ENCODE data around the gene ZIM2. TPM values are rescaled to one million over a fixed set of nuclear protein-coding genes. Genes with fewer than 3 reads are reported as not detected.

Gene ZIM2
- total RNA-seq, 1 donor = not detected

DNA sequence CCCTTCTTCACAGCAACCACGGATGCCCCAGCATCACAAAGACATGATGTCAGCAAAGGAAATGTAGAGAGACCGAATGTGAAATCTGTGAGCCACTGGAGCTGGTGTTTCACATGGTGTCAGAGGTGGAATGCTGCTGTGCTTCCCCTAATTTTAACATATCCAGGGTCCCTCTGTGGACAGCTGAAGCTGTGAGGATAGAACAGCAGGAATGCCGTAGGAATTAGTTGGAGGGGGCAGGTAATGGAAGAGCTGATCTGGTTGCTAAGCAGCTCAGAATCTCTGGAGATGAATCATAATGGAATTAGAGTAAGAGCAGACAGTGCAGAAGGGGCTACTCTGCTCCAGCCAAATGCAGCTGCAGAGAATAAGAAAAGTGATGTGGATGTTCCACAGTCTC, 100.0 kb downstream of the ZIM2 start:
- no peak for DNase-seq (ENCODE audit: low read depth)
- H3K4me3 ChIP-seq (ENCODE audit: low read depth, low read length) = no peak overlapping the region

DNA sequence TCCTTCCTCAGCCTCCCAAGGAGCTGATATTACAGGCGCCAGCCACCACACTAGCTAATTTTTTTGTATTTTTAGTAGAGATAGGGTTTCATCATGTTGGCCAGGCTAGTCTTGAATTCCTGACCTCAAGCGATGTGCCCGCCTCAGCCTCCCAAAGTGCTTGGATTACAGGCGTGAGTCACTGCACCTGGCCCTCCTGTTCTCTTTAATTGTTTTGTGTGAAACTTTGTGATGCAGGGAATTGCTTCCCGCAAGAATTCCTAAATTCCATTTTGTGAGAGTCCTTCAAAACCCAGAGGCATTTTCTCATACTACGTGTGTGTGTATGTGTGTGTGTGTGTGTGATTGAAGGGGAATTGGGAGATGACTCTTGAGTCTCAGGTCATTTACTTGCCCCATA, 104.0 kb downstream of the ZIM2 start:
- TF ChIP-seq, protein P1, sequence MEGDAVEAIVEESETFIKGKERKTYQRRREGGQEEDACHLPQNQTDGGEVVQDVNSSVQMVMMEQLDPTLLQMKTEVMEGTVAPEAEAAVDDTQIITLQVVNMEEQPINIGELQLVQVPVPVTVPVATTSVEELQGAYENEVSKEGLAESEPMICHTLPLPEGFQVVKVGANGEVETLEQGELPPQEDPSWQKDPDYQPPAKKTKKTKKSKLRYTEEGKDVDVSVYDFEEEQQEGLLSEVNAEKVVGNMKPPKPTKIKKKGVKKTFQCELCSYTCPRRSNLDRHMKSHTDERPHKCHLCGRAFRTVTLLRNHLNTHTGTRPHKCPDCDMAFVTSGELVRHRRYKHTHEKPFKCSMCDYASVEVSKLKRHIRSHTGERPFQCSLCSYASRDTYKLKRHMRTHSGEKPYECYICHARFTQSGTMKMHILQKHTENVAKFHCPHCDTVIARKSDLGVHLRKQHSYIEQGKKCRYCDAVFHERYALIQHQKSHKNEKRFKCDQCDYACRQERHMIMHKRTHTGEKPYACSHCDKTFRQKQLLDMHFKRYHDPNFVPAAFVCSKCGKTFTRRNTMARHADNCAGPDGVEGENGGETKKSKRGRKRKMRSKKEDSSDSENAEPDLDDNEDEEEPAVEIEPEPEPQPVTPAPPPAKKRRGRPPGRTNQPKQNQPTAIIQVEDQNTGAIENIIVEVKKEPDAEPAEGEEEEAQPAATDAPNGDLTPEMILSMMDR (IDR thresholded peaks at IDR 0.05; ENCODE audit: insufficient read depth, low read length) = no peak
- no peak overlapping the region for H3K4me3 ChIP-seq (ENCODE audit: low read depth, low read length)
- DNase-seq (ENCODE audit: low read depth) = no peak

More for the DNA sequence above, 100.0 kb downstream of the ZIM2 start:
- TF ChIP-seq, protein P1 (IDR thresholded peaks at IDR 0.05; ENCODE audit: insufficient read depth, low read length) = no peak

GRCh38 chr19:56732976-56733375, 107.5 kb downstream of the ZIM2 start:
- TF ChIP-seq, protein P1 (IDR thresholded peaks at IDR 0.05; ENCODE audit: insufficient read depth, low read length) = no peak
- no peak overlapping the region for H3K4me3 ChIP-seq (ENCODE audit: low read depth, low read length)
- no peak for DNase-seq (ENCODE audit: low read depth)

DNA sequence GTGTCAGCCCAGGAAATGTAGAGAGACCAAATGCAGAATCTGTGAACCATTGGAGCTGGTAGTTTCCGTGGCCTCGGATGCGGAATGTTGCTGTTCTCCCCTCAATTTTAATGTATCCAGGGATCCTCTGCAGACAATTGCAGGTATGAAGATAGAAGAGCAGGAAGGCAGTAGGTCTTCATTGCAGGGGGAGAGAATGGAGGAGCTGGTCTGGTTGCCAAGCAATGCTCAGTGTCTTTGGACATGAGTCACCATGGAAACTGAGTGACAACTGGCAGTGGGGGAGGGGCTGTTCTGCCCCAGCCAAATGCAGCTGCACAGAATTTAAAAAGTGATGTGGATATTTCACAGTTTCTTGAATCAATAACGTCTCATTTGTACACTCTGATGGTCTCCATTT, 112.8 kb downstream of the ZIM2 start:
- TF ChIP-seq, protein P1 (IDR thresholded peaks at IDR 0.05; ENCODE audit: insufficient read depth, low read length) = no peak
- H3K4me3 ChIP-seq (ENCODE audit: low read depth, low read length) = no peak overlapping the region
- no peak for DNase-seq (ENCODE audit: low read depth)

DNA sequence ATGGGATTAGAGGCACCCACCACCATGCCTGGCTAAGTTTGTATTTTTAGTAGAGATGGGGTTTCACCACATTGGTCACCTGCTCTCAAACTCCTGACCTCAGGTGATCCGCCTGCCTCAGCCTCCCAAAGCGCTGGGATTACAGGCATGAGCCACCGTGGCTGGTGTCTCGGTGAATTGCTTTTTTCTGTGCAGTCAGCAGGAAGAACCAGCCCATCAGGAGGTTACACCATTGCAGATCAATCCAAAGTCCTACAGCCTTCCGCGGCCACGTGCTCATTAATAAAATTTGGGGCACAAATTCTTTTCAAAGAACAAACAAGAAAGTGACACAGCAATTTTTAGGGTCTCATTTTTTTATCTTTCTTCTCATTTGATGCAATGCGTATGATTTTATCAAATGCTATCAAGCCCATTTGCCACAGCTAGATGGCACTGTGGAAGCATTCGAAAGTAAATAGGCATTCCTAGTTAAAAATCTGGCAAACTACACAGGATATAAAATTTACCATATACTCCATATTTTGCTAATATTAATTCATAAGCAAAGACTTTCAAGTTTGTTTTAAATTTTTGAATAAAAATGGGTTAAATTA, 114.6 kb downstream of the ZIM2 start:
- TF ChIP-seq, protein P1 (IDR thresholded peaks at IDR 0.05; ENCODE audit: insufficient read depth, low read length) = no peak
- no peak overlapping the region for H3K4me3 ChIP-seq (ENCODE audit: low read depth, low read length)
- no peak for DNase-seq (ENCODE audit: low read depth)

Small RNA genes within 50 kb of the gene (small RNA-seq; reads per million reads assigned to genes)
- gene AC006115.2 = not detected

Other genes with a start within 250 kb of the ZIM2 start
- 2.4 and 6.3 TPM in 2 replicates for gene ZNF71, start 245.4 kb downstream of the ZIM2 start, total RNA-seq (ENCODE audit: low replicate concordance)
- 0.65 TPM in 1 of 2 replicates, not detected in the other for gene SMIM17, start 197.6 kb downstream of the ZIM2 start, total RNA-seq (ENCODE audit: low replicate concordance)
- gene ZNF835, start 169.0 kb downstream of the ZIM2 start, total RNA-seq (ENCODE audit: low replicate concordance) = not detected in 2 replicates
- 0.18 and 0.49 TPM in 2 replicates for gene PEG3, start within 50 bp of the ZIM2 start, total RNA-seq (ENCODE audit: low replicate concordance)

Measured in fibroblast of the aortic adventitia (primary cell).